OCI-LY1 (cell line): ENCODE results near the gene CSRNP2.

Experiments used
- CTCF ChIP-seq: fragments of 200-600 bp; sonication (generic), shearing (Covaris generic); IDR thresholded peaks from 2 replicates; pipeline ENCODE4 v1.5.1; 2017; ENCODE audit warnings: mild to moderate bottlenecking, antibody characterized with exemption, low read length, moderate library complexity, mixed read lengths
- EZH2 ChIP-seq: fragments of 200-600 bp; sonication (generic), shearing (Covaris generic); IDR thresholded peaks from 2 replicates; pipeline ENCODE4 v1.8.0; 2017; ENCODE audit warnings: borderline replicate concordance, mixed run types, mild to moderate bottlenecking, antibody characterized with exemption, low read length, moderate library complexity, mixed read lengths

- TF ChIP-seq CTCF (no peak), EZH2 (no peak)
These were observed 39.4 kb upstream of the CSRNP2 start for GRCh38 chr12:51122844-51123243.
